Measurements from ENCODE around the gene ZFP91. TPM values are rescaled to one million over a fixed set of nuclear protein-coding genes. Genes with fewer than 3 reads are reported as not detected.
A peak's percentile ranks its signal among the peaks of the same experiment; 100 is the strongest.

The ZFP91 gene
- total and polyA plus RNA-seq, 2 of the 13 experiments (the other 11 are each of a cell fraction or from before 2014, with no cell fraction given) = 13.5 to 38.6 TPM

GRCh38 chr11:58561394-58562098 lies 17.3 kb upstream of the ZFP91 start (continued):
- TF ChIP-seq, protein P1, sequence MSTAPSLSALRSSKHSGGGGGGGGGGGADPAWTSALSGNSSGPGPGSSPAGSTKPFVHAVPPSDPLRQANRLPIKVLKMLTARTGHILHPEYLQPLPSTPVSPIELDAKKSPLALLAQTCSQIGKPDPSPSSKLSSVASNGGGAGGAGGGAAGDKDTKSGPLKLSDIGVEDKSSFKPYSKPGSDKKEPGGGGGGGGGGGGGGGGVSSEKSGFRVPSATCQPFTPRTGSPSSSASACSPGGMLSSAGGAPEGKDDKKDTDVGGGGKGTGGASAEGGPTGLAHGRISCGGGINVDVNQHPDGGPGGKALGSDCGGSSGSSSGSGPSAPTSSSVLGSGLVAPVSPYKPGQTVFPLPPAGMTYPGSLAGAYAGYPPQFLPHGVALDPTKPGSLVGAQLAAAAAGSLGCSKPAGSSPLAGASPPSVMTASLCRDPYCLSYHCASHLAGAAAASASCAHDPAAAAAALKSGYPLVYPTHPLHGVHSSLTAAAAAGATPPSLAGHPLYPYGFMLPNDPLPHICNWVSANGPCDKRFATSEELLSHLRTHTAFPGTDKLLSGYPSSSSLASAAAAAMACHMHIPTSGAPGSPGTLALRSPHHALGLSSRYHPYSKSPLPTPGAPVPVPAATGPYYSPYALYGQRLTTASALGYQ (CRISPR knock-in tag; IDR thresholded peaks at IDR 0.05) = 0 out of 2 replicates have a peak, but pooled peaks have one; percentile 21
- TF ChIP-seq ZNF335 (CRISPR knock-in tag; IDR thresholded peaks at IDR 0.05) (no peak), ZNF143 (CRISPR knock-in tag; IDR thresholded peaks at IDR 0.05) (no peak), SRSF1 (optimal IDR thresholded peaks at IDR 0.05; ENCODE audit: low read depth, low read length) (no peak), ATAD3A (CRISPR knock-in tag; IDR thresholded peaks at IDR 0.05) (no peak), KAT2B (IDR thresholded peaks at IDR 0.05; ENCODE audit: borderline replicate concordance, low read depth, low read length) (no peak), ELF1 (CRISPR knock-in tag; IDR thresholded peaks at IDR 0.05) (no peak), NFKB2 (CRISPR knock-in tag; IDR thresholded peaks at IDR 0.05; ENCODE audit: borderline replicate concordance) (no peak), SP1 (IDR thresholded peaks at IDR 0.05) (no peak), SP1 (CRISPR knock-in tag; IDR thresholded peaks at IDR 0.05) (no peak), EP300 (IDR thresholded peaks at IDR 0.05; ENCODE audit: low read depth in 2 of 2, low read length in 2 of 2) (peak in 1 of 2 experiments; percentile 65; a peak in 2 of 4 replicates), EP300 (CRISPR knock-in tag; IDR thresholded peaks at IDR 0.05; ENCODE audit: borderline replicate concordance) (no peak), TOE1 (CRISPR knock-in tag; IDR thresholded peaks at IDR 0.05) (no peak), MXI1 (IDR thresholded peaks at IDR 0.05; ENCODE audit: borderline replicate concordance, low read depth, low read length) (no peak), FOXK1 (CRISPR knock-in tag; IDR thresholded peaks at IDR 0.05; ENCODE audit: borderline replicate concordance, low read depth) (no peak), KDM6A (CRISPR knock-in tag; IDR thresholded peaks at IDR 0.05; ENCODE audit: low read depth) (no peak), POLR2A (IDR thresholded peaks at IDR 0.05; ENCODE audit: insufficient read depth in 1 of 2, low read depth in 2 of 2, low read length in 2 of 2) (no peak)
- TF ChIP-seq, protein P2, sequence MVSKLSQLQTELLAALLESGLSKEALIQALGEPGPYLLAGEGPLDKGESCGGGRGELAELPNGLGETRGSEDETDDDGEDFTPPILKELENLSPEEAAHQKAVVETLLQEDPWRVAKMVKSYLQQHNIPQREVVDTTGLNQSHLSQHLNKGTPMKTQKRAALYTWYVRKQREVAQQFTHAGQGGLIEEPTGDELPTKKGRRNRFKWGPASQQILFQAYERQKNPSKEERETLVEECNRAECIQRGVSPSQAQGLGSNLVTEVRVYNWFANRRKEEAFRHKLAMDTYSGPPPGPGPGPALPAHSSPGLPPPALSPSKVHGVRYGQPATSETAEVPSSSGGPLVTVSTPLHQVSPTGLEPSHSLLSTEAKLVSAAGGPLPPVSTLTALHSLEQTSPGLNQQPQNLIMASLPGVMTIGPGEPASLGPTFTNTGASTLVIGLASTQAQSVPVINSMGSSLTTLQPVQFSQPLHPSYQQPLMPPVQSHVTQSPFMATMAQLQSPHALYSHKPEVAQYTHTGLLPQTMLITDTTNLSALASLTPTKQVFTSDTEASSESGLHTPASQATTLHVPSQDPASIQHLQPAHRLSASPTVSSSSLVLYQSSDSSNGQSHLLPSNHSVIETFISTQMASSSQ (IDR thresholded peaks at IDR 0.05; ENCODE audit: low read depth) = peak; percentile 78
- TF ChIP-seq, protein P2 (CRISPR knock-in tag; IDR thresholded peaks at IDR 0.05; ENCODE audit: borderline replicate concordance) = peak; percentile 51; the same call in 1 of the 2 replicates
- TF ChIP-seq, protein P3, sequence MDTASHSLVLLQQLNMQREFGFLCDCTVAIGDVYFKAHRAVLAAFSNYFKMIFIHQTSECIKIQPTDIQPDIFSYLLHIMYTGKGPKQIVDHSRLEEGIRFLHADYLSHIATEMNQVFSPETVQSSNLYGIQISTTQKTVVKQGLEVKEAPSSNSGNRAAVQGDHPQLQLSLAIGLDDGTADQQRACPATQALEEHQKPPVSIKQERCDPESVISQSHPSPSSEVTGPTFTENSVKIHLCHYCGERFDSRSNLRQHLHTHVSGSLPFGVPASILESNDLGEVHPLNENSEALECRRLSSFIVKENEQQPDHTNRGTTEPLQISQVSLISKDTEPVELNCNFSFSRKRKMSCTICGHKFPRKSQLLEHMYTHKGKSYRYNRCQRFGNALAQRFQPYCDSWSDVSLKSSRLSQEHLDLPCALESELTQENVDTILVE (CRISPR knock-in tag; IDR thresholded peaks at IDR 0.05) = 0 out of 2 replicates have a peak, but pooled peaks have one; percentile 2
- TF ChIP-seq, protein P4, sequence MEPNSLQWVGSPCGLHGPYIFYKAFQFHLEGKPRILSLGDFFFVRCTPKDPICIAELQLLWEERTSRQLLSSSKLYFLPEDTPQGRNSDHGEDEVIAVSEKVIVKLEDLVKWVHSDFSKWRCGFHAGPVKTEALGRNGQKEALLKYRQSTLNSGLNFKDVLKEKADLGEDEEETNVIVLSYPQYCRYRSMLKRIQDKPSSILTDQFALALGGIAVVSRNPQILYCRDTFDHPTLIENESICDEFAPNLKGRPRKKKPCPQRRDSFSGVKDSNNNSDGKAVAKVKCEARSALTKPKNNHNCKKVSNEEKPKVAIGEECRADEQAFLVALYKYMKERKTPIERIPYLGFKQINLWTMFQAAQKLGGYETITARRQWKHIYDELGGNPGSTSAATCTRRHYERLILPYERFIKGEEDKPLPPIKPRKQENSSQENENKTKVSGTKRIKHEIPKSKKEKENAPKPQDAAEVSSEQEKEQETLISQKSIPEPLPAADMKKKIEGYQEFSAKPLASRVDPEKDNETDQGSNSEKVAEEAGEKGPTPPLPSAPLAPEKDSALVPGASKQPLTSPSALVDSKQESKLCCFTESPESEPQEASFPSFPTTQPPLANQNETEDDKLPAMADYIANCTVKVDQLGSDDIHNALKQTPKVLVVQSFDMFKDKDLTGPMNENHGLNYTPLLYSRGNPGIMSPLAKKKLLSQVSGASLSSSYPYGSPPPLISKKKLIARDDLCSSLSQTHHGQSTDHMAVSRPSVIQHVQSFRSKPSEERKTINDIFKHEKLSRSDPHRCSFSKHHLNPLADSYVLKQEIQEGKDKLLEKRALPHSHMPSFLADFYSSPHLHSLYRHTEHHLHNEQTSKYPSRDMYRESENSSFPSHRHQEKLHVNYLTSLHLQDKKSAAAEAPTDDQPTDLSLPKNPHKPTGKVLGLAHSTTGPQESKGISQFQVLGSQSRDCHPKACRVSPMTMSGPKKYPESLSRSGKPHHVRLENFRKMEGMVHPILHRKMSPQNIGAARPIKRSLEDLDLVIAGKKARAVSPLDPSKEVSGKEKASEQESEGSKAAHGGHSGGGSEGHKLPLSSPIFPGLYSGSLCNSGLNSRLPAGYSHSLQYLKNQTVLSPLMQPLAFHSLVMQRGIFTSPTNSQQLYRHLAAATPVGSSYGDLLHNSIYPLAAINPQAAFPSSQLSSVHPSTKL (CRISPR knock-in tag; IDR thresholded peaks at IDR 0.05) = peak; percentile 68
